ENCODE data around the gene THRAP3. TPM values are rescaled to one million over a fixed set of nuclear protein-coding genes. Genes with fewer than 3 reads are reported as not detected.

Gene THRAP3
- total and polyA plus RNA-seq, 12 donors, result 22.8 to 109 (median 98.9) TPM

GRCh38 chr1:36198641-36199040 is 25.6 kb upstream of the THRAP3 start:
- no peak for DNase-seq
- Histone ChIP-seq H3K4me1 (peaks cover 5 to 41% (median 14%) of the 10 kb centered on the region in 9 donors), H3K36me3 (no peaks in the 10 kb centered on the region), H3K9me3 (no peaks in the 10 kb centered on the region), H3K27me3 (no peaks in the 10 kb centered on the region), H3K27ac (peak overlapping the region in 2 of 10 donors; percentile 64 to 87), H3K4me3 (no peak overlapping the region)
- intact Hi-C loops (cut with DNase I), result loop anchor here in 1 of 10 donors (10.0 kb wide), 1 partner anchor 86 kb away; no protein-coding TSS in a partner anchor
- no peak for TF ChIP-seq CTCF (IDR thresholded peaks at IDR 0.05)
- no peak for ATAC-seq
- 94 to 95% methylated on average over 5 of the region's 5 CpGs for WGBS, 2 donors

- DNase-seq (no peak), ATAC-seq (peak in 6 of 8 donors; percentile 10 to 72 (median 36))
- intact Hi-C loops (cut with DNase I), result loop anchor here in 2 of 10 donors (5.0 to 10.0 kb wide), 2 partner anchors 85 to 87 kb away; no protein-coding TSS in a partner anchor
- Histone ChIP-seq H3K27me3 (no peaks in the 10 kb centered on the region), H3K4me1 (peaks cover 5 to 47% (median 24%) of the 10 kb centered on the region in 9 donors), H3K9me3 (no peaks in the 10 kb centered on the region), H3K27ac (peak overlapping the region; percentile 31 to 87 (median 62)), H3K36me3 (no peaks in the 10 kb centered on the region), H3K4me3 (no peak overlapping the region)
- WGBS, 2 donors, result 35 to 40% methylated on average over 13 of the region's 13 CpGs
- TF ChIP-seq CTCF (IDR thresholded peaks at IDR 0.05), result no peak
Measured at GRCh38 chr1:36199934-36200741, 24.1 kb upstream of the THRAP3 start.

- no peak for DNase-seq
- Histone ChIP-seq H3K36me3 (no peaks in the 10 kb centered on the region), H3K27me3 (no peaks in the 10 kb centered on the region), H3K4me1 (peaks cover 8 to 60% (median 33%) of the 10 kb centered on the region in 9 donors), H3K4me3 (no peak overlapping the region), H3K27ac (peak overlapping the region; percentile 71 to 96 (median 88)), H3K9me3 (no peaks in the 10 kb centered on the region)
- ATAC-seq, result peak in 4 of 8 donors; percentile 5 to 28 (median 20)
- intact Hi-C loops (cut with DNase I), result loop anchor here in 1 of 10 donors (5.0 kb wide), 1 partner anchor 84 kb away; no protein-coding TSS in a partner anchor
- 75% methylated on average over 3 of the region's 3 CpGs for WGBS, 2 donors
- TF ChIP-seq CTCF (IDR thresholded peaks at IDR 0.05), result no peak
Measured at GRCh38 chr1:36203027-36203553, 21.2 kb upstream of the THRAP3 start.

- H3K4me3 ChIP-seq, result no peak overlapping the region
- no peak for TF ChIP-seq CTCF (IDR thresholded peaks at IDR 0.05)
- no peaks in the 10 kb centered on the region for H3K9me3 ChIP-seq
- H3K27ac ChIP-seq, result peak overlapping the region; percentile 71 to 96 (median 88)
- no peaks in the 10 kb centered on the region for H3K36me3 ChIP-seq
- DNase-seq, result peak; percentile 64 to 67
- peak; percentile 71 to 91 (median 80) for ATAC-seq
- H3K4me1 ChIP-seq, result peaks cover 8 to 60% (median 33%) of the 10 kb centered on the region in 9 donors
- 25 to 41% methylated on average over 10 of the region's 10 CpGs for WGBS, 2 donors
- intact Hi-C loops (cut with DNase I), result loop anchor here in 1 of 10 donors (5.0 kb wide), 1 partner anchor 84 kb away; no protein-coding TSS in a partner anchor
- H3K27me3 ChIP-seq, result no peaks in the 10 kb centered on the region
Measured at GRCh38 chr1:36203554-36204346, 20.5 kb upstream of the THRAP3 start.
